GM21360 (cell line): ENCODE measurements around the gene KCTD16.

Experiments used
- ATAC-seq: cut with Tn5 transposase; IDR thresholded peaks from one replicate; pipeline ENCODE4 v1.9.1; 2021; ENCODE audit warnings: mild to moderate bottlenecking, moderate library complexity; ENCODE audit not compliant: unreplicated experiment

The KCTD16 gene

DNA sequence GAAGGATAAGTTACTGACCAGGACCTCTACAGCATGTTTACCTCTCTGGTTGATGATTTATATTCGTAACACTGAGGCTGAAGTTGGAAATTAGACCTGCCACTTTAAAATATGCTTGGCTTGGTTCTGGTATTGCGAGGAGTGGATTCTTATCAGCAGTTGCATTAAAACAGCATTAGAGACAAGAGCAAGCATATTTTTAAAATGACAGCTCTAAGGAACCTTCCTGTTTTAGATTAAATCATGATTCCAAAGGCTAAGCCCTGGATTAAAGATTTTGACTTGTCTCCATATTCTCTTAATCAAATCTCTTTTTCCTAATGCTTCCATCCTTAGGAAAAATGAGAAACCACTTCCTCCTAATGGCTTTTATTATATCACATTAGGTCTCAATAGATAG is 277.8 kb downstream of the KCTD16 start:
- ATAC-seq, result no peak

DNA sequence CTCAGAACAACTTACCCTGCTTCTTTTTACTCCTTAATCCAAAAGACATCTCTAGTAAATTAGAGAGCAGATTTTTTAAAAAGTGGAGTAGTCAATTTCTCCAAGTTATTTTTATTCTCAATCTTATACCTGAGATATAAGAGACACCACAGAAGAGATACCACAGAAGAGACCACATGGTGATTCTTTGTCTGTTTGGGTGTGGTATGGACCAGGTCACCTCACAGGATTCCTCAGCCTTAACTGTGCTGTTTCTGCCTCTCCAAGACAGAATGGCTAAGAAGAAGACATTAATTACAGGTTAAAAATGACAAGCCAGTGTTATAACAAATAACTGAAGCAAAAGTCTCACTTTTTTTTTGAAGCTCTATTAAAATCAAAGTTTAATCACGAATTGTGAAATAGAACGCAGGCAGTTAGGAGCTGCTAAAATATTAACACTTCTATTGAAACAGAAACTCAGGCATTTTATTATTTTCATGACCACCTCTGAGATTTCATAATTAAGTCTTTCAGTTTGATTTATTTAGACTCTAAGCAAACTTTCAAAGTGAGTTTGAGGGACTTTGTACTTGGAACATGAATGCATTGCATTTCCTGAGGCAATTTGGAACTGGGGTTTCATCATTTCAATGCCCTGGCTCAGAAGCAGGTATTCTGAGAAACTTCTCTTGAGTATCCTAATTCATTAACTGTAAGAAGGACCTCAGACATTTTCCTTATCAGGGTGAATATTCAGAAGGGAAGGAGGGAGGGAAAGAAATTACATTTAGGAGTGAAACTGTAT is 280.7 kb downstream of the KCTD16 start:
- no peak for ATAC-seq

DNA sequence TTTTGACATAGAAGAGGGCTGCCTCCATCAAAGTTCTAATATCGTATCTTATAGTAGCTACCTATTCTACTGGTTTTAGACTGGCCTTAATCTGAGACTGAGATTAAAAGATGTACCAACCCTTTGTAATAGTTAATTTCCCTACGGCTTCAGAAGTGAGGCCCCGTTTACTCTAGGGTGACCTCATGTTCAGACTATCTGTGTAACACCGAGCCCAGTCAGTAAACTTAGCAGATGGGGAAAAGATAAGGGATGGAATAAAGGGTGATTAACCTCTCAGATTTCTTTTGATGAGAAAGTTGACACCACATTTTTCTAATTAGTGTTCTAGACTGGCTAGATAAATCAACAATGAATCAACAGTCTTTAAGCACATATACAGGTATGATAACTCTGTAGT is 283.1 kb downstream of the KCTD16 start:
- no peak for ATAC-seq

DNA sequence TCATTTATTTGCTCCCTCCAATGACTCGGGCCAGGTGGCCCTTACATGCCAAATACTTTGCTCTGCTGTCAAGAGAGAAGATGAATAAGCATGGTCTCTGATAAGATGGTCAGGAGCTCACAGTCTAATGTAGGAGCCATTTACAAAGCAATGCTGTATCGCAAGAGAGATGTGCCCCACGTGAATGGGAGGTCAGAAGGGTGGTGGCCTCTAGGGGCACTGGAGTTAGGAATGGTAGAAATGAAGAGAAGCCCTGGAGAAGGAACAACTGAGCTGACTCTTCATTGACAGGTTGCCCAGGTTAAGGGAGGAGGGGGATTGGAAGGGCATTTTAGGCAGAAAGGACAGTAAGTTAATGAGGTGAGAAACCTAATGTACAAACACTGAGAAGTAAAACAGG is 286.5 kb downstream of the KCTD16 start:
- no peak for ATAC-seq

DNA sequence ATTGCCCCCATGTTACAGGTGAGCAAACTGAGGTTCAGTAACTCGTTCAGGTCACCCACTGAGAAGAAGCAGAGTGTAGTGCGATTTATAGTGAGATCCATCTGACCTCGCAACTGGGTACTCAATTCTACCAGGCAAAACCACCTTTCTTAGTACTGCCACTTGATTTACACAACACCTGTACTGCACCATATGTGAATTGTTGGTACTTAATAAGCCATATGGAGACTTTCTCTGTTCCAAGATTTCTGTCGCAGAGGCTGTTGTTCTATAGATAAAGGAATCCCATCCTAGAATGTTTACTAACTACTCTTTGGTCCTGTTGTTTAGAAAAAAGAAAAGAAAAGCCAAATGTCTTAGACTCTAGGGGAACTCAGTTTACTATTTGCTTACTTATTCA is 287.5 kb downstream of the KCTD16 start:
- ATAC-seq, result no peak

DNA sequence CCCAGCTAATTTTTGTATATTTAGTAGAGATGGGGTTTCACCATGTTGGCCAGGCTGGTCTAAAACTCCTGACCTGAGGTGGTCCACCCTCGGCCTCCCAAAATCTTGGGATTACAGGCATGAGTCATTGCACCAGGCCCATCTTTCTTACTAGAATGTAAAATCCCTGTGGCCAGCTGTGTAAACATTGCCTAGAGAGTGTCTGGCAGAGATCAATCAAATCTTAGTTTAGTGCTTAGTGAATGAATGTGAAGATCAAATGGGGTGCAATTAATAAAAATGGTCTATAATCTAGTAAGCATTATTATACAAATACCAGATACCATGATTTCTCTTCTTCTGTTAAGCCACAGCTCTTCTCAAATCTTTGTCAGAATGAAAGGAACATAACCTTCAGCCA is 289.9 kb downstream of the KCTD16 start:
- ATAC-seq, result no peak

DNA sequence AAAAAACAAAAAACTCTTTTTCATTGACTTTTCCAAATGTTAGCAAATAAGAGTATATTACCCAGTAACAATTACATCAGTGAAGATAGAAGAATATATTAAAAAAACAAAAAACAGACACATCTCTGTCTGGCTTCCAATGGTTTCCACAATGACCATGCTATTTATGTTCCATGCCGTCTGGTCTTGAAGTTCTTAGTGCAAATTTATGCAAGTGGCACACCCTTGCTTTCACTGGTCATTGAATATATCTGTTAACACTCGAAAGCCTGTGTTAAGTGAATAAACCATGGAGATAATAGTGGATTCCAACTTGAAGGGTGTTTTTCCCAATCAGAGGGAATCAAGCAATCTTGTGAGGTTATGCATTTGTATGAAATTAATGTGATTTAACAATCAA is 291.9 kb downstream of the KCTD16 start:
- no peak for ATAC-seq

DNA sequence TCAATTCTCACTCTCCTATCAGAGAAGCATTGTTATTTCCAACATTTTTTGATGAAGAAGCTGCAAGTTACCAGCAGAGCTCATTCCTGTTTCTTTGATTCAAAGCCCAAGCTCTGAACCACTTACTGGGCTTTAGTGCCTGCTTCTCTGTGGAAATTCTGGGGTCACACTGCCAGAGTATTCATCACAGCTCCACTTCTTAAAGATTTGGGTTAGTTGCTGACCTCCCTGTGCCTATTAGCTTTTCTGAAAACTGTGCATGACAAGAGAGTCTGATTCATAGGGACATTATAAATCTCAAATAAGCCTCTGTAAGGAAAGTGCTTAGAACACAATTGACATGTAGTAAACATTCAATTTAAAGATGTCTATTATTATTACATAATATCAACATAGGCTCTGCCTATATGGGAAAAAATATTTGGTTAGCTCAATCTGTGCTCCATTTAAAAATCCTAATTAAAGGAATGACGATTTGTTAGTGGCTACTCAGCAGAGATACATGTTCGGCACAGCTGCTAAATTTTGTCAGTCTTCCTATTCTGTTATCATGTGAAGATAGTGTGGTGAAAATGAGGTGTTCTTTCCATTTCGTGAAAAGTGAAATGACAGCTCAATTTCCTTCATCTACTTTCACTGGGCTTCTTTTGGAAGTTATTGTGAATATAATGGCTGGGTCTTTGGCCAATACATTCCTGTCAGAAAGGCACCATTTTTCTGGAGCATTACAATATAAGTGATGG is 293.0 kb downstream of the KCTD16 start:
- no peak for ATAC-seq

DNA sequence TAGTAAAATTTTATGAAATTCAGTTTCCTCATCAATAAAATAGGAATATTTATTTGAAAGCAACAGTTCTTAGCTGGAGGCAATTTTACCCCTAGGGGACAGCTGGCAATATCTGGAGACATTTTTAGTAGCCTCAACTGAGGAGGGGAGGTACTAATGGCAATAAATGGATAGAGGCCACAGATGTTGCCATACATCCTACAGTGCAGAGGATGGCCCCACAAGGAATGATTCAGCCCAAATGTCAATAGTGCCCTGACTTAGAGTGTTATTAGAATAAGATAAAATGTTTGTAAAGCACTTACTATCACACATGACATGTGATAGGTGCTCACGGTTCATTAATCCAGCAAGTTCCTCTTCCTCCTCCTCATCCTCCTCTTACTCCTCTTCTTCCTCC is 293.6 kb downstream of the KCTD16 start:
- ATAC-seq, result no peak

DNA sequence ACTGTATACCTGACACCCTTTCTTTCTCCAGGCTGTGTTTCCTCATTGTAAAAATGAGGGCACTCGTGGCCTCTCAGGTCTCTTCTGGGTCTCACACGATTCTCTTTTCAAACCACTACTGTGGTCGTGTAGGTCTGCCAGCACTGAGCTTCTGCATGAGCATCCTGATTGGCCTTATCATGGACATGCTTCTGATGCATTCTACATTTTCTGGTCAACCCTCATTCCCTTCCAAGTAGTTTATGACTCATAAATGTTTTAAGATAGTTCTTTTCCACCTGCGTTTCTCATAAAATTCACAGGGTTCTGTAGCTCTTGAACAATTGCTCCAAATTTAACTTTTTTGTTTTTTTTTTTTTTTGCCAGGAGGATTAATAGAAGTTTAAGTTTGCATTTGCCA is 294.8 kb downstream of the KCTD16 start:
- no peak for ATAC-seq

DNA sequence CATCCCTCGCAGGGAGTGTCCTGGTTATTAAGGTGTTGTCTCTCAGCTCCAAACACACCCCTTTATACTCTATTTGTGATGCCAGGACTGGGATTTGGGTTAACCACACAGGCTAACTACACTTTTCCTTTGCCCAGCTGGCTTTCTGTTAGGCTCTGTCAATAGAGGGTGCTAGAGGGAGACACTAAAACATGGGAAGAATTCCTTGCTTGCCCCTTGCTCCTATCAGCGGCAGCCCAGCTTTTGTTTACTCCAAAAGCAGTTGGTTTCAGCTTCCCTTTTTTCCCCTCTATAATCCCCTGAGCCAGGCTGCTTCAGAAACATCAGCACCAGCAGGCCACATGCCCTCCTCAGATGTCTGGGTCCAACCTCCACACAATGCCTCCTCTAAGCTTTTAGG is 297.1 kb downstream of the KCTD16 start:
- ATAC-seq, result no peak

DNA sequence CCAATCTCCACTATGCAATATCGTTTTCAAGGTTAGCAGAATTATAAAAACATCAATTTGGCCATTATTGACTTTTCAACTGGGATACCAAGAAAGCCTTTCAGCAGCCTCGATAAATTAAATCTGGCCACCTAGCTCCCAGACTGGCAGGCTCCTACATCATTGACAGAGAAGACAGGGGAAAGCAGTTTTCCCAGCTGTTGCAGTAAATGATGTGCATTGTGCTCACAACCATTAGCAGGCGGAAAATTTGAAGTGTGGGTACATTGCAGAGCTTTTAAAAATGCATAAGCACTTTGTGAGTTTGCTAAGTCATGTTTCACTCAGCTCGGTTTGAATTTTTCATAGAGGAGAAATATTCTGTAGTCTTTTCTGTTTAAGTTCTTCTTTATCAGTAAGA is 297.9 kb downstream of the KCTD16 start:
- no peak for ATAC-seq

DNA sequence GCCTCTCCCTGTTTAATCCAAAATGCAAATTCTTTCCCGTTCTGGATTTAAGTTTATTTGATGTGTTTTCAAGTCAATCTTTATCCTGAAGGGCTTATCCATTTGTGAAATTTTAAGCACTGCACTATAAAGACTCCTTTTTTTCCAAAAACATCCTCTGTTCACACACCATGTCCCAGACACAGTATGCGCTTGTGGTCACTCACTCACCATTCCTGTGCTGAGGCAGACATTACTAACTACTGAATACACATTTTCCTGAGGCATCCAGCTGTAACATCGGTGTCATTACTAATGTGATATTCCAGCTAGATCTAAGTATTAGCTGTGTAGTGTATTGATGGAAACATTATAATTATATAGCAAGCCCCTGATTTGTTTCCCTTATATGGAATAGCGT is 298.4 kb downstream of the KCTD16 start:
- ATAC-seq, result no peak

DNA sequence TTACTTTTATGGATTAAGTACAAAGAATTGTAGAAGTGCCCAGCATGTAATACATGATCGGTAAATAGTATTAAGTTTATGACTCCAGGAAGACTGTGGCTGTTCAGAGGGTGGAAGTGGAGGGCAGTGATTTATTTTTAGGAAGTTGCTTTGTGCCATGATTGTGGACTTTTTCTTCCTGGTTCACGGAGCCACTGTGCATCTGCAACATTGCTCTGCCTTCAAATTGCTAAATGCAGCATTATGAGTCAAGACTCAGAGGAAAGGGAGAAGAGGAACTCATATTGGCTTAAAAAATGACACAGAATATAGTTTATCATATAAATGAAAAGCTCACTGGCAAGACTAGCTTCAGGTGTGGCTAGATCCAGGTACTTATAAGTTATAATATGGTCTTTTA is 301.5 kb downstream of the KCTD16 start:
- ATAC-seq, result no peak

DNA sequence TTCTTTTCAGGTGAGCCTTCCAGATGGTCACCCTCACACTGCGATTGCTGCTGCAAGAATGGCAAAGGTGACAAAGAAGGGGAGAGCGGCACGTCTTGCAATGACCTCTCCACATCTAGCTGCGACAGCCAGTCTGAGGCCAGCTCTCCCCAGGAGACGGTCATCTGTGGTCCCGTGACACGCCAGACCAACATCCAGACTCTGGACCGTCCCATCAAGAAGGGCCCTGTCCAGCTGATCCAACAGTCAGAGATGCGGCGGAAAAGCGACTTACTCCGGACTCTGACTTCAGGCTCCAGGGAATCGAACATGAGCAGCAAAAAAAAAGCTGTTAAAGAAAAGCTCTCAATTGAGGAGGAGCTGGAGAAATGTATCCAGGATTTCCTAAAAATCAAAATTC is 303.0 kb downstream of the KCTD16 start:
- ATAC-seq, result no peak

DNA sequence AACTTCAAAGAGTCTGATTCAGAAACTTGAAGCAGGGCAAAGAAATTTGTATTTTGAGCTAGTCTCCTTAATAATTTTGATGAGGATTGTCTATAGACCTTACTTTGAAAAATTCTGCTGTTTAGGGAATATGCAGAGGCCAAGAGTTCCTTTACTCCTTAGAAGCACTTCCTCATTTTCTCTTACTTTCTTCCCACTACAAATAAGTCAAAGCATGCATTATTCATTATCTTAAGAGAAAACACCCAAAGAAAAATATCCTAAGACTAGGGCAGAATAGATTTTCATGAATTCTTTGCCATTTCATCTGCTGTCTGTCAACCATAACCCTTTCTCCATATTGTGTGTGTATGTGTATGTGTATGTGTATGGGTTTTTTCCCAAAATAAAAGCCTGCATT is 307.9 kb downstream of the KCTD16 start:
- no peak for ATAC-seq

DNA sequence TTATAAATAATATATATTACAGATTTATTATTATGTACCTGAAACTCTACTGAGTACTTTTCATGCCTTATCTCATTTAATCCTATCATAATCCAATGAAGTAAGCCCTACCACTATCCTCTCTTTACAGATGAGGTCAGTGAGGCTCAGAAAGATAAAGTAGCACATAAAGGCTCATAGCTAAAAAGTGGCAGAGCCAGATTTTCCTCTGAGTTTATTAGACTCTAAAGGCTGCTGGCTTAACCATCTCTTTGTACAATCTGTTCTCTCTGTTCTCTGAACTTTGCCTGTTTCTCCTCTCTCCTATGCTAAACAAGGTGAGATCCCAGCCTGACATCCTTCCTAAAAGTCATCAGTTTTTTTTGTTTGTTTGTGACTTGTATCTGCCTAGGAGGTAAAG is 311.2 kb downstream of the KCTD16 start:
- no peak for ATAC-seq

DNA sequence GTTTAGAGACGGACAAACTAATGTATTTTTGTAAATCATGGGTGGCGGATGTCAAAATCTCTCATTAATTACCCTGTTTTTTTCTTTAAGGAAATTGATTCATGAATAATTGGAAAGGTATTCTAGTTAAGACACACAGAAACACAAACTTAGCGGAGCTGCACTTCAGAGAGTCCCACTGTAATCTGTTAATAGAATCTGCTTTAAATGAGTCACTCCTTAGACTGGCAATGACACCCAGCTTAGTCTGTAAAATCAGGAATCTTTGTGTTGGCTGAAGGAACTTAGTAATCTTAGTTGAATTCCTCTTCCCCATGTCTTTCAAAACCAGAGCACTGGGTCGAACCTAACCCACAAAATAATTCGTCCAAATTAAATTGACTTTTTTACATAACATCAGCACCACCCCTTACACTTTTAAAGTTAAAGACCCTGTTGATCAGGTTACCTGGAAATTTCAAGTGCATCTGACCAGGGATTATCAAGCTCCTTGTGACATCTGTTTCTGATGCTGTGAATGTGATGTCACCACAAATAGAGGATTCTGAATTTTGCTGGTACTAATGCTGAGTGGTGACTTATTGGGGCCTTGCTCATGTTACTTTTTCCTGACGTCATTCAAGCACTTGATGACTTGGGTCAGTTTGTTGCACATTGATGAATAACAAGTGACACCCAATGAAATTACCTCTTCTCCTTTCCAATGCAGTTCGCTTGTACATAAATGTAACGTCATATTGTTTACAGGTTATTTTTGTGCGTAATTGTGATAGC is 313.6 kb downstream of the KCTD16 start:
- ATAC-seq, result no peak

DNA sequence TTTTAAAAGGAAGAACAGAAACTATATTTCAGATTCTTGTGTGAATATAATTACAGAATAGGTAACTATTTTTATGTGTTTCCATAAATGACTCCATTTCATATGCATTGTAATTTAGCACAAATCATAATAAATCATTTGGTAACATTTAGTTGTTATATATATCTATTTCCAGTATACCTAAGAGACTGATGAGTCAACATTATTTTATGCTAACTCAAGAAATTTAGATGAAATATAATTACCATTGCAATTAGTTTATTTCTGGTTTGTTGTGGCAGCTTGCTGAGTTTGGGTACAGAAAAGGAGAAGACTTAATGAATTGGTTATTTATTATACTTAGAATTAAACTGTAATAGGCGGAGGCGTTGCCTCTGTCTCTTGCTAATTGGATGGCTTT is 314.9 kb downstream of the KCTD16 start:
- ATAC-seq, result no peak

DNA sequence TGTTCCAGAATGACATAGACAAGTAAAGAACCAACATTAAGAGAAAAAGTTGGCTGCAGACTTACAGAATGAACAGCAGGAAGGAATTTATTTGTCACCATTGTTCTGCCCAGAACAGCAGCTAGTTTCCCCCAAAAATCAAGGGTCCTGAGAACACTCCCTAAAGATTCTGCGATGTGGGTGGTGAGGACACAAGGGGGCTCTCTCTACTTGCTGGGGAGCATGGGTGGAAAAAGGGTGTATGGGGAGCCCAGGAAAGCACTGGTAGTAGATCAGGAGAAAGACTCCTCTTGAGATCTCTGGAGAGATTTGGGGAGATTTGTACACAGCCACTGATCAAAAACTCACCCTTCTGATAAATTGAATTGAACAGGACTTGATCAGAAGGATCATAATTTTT is 316.5 kb downstream of the KCTD16 start:
- no peak for ATAC-seq

DNA sequence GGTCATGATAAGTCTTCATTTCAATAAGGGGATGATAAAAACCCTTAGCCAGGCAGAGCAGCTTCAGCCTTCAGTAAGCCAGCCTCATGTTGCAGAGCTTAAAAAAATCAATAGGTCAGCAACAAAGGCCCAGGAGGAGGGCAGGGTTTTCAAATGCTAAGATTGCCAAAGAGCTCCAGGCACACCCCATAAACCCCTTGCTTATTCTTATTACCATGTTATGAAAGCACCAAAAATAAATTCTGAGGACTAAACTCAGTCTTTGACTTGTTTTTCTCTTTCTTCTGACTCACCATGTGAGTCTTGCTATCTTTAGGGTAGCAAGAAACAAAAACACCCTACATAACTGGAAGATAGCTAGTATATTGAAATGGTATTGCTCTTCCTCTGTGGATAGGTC is 317.1 kb downstream of the KCTD16 start:
- ATAC-seq, result no peak

DNA sequence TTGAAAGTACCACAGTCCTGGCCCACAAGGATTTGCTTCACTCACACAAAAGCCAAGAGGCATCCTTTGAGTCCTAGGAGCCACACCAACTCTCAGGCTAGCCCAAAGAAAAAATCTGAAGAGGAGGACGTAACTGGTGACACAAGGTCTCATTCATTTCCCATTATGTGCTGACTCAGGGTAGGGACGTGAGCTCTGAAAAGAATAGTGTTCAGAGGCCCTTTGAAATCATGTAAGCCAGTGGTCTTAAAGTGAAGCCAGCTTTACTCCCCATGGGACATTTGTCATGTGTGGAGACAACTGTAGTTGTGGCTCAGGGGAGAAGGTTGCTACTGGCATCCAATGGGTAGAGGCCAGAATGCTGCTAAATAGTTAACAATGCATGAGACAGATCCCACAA is 332.4 kb downstream of the KCTD16 start:
- no peak for ATAC-seq
